ENCODE results near the gene GGPS1. TPM values are rescaled to one million over a fixed set of nuclear protein-coding genes. Genes with fewer than 3 reads are reported as not detected.
"Not testable (repeated sequence)": the region's sequence is repeated elsewhere in the genome, so short reads cannot be mapped to it uniquely, and the experiment has no call there.

GGPS1 gene
- total RNA-seq, 1 experiment from 2014 or later: 46.0 TPM

- DNase-seq (ENCODE audit: low spot score): no peak
Observed at GRCh38 chr1:235339746-235340145, 11.4 kb downstream of the GGPS1 start.

- DNase-seq (ENCODE audit: low spot score): no peak
Observed at GRCh38 chr1:235341334-235341733, 13.0 kb downstream of the GGPS1 start.

- DNase-seq (ENCODE audit: low spot score): no peak
Observed at GRCh38 chr1:235342039-235342438, 13.7 kb downstream of the GGPS1 start.

- DNase-seq (ENCODE audit: low spot score): no peak
Observed at GRCh38 chr1:235342471-235342870, 14.1 kb downstream of the GGPS1 start.

GRCh38 chr1:235343726-235344125 lies 15.4 kb downstream of the GGPS1 start:
- no peak for DNase-seq (ENCODE audit: low spot score)

- DNase-seq (ENCODE audit: low spot score): no peak
Observed at GRCh38 chr1:235351441-235351840, 23.1 kb downstream of the GGPS1 start.

GRCh38 chr1:235351898-235352297 lies 23.5 kb downstream of the GGPS1 start:
- DNase-seq (ENCODE audit: low spot score): no peak

- DNase-seq (ENCODE audit: low spot score): no peak
Observed at GRCh38 chr1:235357485-235358373, 29.4 kb downstream of the GGPS1 start.

GRCh38 chr1:235358899-235359298 lies 30.5 kb downstream of the GGPS1 start:
- no peak for DNase-seq (ENCODE audit: low spot score)

- not testable (repeated sequence) for DNase-seq (ENCODE audit: low spot score)
Observed at GRCh38 chr1:235364189-235364588, 35.8 kb downstream of the GGPS1 start.

GRCh38 chr1:235366286-235366685 lies 37.9 kb downstream of the GGPS1 start:
- no peak for DNase-seq (ENCODE audit: low spot score)

GRCh38 chr1:235367000-235367908 lies 38.9 kb downstream of the GGPS1 start, which contains the start of gene TBCE:
TSS of gene TBCE (plus strand) at chr1:235367427. CDS start at chr1:235380050, 12,623 bp downstream.
- DNase-seq (ENCODE audit: low spot score): peak; percentile 96

GRCh38 chr1:235368428-235368827 lies 40.1 kb downstream of the GGPS1 start:
- no peak for DNase-seq (ENCODE audit: low spot score)

GRCh38 chr1:235369802-235370201 lies 41.4 kb downstream of the GGPS1 start:
- DNase-seq (ENCODE audit: low spot score): no peak

GRCh38 chr1:235375919-235376605 lies 47.7 kb downstream of the GGPS1 start:
- no peak for DNase-seq (ENCODE audit: low spot score)

GRCh38 chr1:235378134-235378735 lies 49.9 kb downstream of the GGPS1 start:
- DNase-seq (ENCODE audit: low spot score): not testable (repeated sequence)

GRCh38 chr1:235381955-235382739 lies 53.8 kb downstream of the GGPS1 start:
- DNase-seq (ENCODE audit: low spot score): not testable (repeated sequence)

- DNase-seq (ENCODE audit: low spot score): not testable (repeated sequence)
Observed at GRCh38 chr1:235385633-235386032, 57.3 kb downstream of the GGPS1 start.

- no peak for DNase-seq (ENCODE audit: low spot score)
Observed at GRCh38 chr1:235391874-235392273, 63.5 kb downstream of the GGPS1 start.
